ENCODE data around the gene SUV39H1. TPM values are rescaled to one million over a fixed set of nuclear protein-coding genes. Genes with fewer than 3 reads are reported as not detected.
"Not testable (repeated sequence)": the region's sequence is repeated elsewhere in the genome, so short reads cannot be mapped to it uniquely, and the experiment has no call there.

SUV39H1 gene, protein sequence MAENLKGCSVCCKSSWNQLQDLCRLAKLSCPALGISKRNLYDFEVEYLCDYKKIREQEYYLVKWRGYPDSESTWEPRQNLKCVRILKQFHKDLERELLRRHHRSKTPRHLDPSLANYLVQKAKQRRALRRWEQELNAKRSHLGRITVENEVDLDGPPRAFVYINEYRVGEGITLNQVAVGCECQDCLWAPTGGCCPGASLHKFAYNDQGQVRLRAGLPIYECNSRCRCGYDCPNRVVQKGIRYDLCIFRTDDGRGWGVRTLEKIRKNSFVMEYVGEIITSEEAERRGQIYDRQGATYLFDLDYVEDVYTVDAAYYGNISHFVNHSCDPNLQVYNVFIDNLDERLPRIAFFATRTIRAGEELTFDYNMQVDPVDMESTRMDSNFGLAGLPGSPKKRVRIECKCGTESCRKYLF
- 2.2 TPM for total RNA-seq

DNA sequence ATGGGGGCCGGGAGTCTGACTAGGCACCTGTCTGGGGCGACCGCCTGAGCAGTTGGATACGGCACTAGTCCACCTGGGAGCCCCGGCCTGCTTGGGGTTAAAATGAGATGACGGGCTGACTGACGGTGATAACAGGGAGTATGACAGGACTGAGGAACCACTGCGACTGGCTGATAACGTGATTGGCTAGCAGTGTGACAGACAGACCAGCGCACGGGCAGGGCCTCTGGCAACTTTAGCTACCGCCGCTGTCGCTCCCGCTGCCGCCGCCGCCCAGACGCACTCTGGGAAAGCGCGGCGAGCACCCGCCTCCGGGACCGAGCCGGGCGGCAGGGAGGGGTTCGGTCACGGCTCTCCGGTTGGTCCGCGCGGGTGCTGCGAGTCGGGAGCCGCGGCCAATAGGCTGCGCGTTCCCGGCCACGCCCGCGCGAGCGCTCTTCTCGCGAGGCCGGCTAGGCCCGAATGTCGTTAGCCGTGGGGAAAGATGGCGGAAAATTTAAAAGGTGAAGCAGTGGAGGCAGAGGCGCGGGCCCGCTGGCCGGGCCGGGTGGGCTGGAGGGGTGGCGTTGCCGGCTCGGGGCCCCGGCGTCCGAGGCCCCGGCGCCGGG is at the start of gene SUV39H1:
Gene SUV39H1, plus strand, starts transcription at position 434 of the 608 bp plus-strand sequence. Its CDS starts 51 bp downstream, at position 485.
- Histone ChIP-seq H3K36me3 (no peaks in the 10 kb centered on the region), H3K9me3 (no peaks in the 10 kb centered on the region), H3K27me3 (no peaks in the 10 kb centered on the region), H3K27ac (peak within 1 kb of the TSS; percentile 75), H3K4me1 (peaks cover 14% of the 10 kb centered on the region), H3K4me3 (peak within 1 kb of the TSS; percentile 55 to 66)
- TF ChIP-seq POLR2AphosphoS5 (IDR thresholded peaks at IDR 0.05; ENCODE audit: insufficient read depth in 1 of 2, low read depth in 1 of 2), result peak; percentile 8 to 90
- TF ChIP-seq, protein P1, sequence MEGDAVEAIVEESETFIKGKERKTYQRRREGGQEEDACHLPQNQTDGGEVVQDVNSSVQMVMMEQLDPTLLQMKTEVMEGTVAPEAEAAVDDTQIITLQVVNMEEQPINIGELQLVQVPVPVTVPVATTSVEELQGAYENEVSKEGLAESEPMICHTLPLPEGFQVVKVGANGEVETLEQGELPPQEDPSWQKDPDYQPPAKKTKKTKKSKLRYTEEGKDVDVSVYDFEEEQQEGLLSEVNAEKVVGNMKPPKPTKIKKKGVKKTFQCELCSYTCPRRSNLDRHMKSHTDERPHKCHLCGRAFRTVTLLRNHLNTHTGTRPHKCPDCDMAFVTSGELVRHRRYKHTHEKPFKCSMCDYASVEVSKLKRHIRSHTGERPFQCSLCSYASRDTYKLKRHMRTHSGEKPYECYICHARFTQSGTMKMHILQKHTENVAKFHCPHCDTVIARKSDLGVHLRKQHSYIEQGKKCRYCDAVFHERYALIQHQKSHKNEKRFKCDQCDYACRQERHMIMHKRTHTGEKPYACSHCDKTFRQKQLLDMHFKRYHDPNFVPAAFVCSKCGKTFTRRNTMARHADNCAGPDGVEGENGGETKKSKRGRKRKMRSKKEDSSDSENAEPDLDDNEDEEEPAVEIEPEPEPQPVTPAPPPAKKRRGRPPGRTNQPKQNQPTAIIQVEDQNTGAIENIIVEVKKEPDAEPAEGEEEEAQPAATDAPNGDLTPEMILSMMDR (IDR thresholded peaks at IDR 0.05), result no peak
- TF ChIP-seq POLR2A (IDR thresholded peaks at IDR 0.05), result peak in 1 of 2 donors; percentile 69
- no peak for DNase-seq (ENCODE audit: extremely low spot score in 2 of 2)
- intact Hi-C loops (cut with DNase I), result no loop called here

DNA sequence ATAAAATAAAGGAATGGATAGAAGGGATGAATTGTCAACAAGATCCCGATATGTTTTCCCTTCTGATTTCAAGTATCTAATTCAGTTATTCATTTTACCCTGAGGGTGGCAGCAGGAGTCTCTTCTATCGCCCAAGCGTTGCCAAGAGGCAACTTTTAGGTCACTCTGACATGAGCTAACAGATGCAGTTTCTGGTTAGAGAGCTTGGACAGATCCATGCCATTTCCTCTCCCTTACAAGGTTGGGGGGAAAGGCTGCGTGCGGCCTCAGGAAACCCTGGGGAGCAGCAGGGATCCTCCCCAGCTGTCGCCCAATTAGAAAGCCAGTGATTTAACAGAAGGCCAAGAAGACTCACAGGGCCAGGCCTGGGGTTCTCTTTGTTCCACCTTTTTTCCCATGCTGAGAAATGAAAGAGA is 48.2 kb upstream of the SUV39H1 start:
- Histone ChIP-seq H3K9me3 (no peaks in the 10 kb centered on the region), H3K36me3 (no peaks in the 10 kb centered on the region), H3K4me1 (no peaks in the 10 kb centered on the region), H3K4me3 (no peak overlapping the region), H3K27me3 (no peaks in the 10 kb centered on the region), H3K27ac (peak overlapping the region; percentile 39)
- DNase-seq (ENCODE audit: extremely low spot score in 2 of 2), result no peak
- intact Hi-C loops (cut with DNase I), result no loop called here
- TF ChIP-seq POLR2AphosphoS5 (IDR thresholded peaks at IDR 0.05; ENCODE audit: insufficient read depth in 1 of 2, low read depth in 1 of 2), result no peak
- TF ChIP-seq, protein P1 (IDR thresholded peaks at IDR 0.05), result peak in 1 of 3 experiments; percentile 32

DNA sequence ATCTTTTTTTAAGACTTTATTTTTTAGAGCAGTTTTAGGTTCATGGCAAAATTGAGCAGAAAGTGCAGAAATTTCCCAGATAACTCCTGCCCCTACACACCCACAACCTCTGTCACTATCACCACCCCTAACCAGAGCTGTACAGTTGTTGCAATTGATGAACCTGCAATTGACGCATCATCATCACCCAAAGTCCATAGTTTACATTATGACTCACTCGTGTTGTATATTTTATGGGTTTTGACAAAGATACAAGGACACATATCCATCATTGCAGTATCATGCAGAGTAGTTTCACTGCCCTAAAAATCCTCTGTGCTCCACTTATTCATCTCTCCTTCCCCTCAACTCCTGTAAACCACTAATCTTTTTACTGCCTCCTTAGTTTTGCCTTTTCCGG is 47.4 kb upstream of the SUV39H1 start:
- H3K36me3 ChIP-seq, result no peaks in the 10 kb centered on the region
- peak overlapping the region; percentile 39 for H3K27ac ChIP-seq
- DNase-seq (ENCODE audit: extremely low spot score in 2 of 2), result no peak
- no peaks in the 10 kb centered on the region for H3K4me1 ChIP-seq
- no peaks in the 10 kb centered on the region for H3K27me3 ChIP-seq
- no peaks in the 10 kb centered on the region for H3K9me3 ChIP-seq
- H3K4me3 ChIP-seq, result no peak overlapping the region
- intact Hi-C loops (cut with DNase I), result no loop called here
- TF ChIP-seq, protein P1 (IDR thresholded peaks at IDR 0.05), result no peak
- TF ChIP-seq POLR2A (IDR thresholded peaks at IDR 0.05), result no peak
- TF ChIP-seq POLR2AphosphoS5 (IDR thresholded peaks at IDR 0.05; ENCODE audit: insufficient read depth in 1 of 2, low read depth in 1 of 2), result no peak

DNA sequence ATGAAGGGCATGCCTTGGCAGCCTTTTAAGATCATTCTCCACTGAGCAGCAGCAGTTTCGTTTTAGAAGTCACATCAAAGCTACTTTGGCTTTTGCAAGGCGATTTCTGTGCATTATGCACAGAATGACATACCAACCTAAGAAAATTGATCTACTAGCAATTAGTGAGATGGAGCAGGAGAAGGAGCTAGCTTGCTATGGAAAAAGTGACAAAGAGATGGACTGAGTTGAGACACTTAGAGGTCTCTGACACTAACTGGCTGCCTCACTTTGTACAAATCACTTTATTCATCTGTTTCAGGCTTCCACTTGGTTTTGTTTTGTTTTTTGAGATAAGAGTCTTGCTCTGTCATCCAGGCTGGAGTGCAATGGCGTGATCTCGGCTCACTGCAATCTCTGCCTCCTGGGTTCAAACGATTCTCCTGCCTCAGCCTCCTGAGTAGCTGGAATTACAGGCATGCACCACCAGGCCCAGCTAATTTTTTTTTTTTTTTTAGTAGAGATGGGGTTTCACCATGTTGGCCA is 44.4 kb upstream of the SUV39H1 start:
- DNase-seq (ENCODE audit: extremely low spot score in 2 of 2); H3K4me3 ChIP-seq; intact Hi-C loops (cut with DNase I); H3K36me3 ChIP-seq; H3K9me3 ChIP-seq; H3K27ac ChIP-seq; H3K27me3 ChIP-seq; H3K4me1 ChIP-seq: not testable (repeated sequence)

DNA sequence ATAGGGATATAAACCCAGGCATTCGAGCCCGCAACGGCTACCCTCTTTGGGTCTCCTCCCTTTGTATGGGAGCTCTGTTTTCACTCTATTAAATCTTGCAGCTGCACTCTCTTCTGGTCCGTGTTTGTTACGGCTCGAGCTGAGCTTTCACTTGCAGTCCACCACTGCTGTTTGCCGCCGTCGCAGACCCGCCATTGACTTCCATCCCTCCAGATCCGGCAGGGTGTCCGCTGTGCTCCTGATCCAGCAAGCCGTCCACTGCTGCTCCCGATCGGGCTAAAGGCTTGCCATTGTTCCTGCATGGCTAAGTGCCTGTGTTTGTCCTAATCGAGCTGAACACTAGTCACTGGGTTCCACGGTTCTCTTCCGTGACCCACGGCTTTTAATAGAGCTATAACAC is 41.8 kb upstream of the SUV39H1 start:
- H3K4me1 ChIP-seq; H3K9me3 ChIP-seq; intact Hi-C loops (cut with DNase I); H3K27me3 ChIP-seq; H3K27ac ChIP-seq; DNase-seq (ENCODE audit: extremely low spot score in 2 of 2); H3K36me3 ChIP-seq: not testable (repeated sequence)
- H3K4me3 ChIP-seq, result peak overlapping the region in 1 of 2 donors; percentile 9

DNA sequence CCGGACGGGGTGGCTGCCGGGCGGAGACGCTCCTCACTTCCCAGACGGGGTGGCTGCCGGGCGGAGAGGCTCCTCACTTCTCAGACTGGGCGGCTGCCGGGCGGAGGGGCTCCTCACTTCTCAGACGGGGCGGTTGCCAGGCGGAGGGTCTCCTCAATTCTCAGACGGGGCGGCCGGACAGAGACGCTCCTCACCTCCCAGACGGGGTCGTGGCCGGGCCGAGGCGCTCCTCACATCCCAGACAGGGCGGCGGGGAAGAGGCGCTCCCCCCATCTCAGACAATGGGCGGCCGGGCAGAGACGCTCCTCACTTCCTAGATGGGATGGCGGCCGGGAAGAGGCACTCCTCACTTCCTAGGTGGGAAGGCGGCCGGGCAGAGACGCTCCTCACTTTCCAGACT is 36.8 kb upstream of the SUV39H1 start:
- H3K36me3 ChIP-seq; H3K4me1 ChIP-seq; DNase-seq (ENCODE audit: extremely low spot score in 2 of 2); intact Hi-C loops (cut with DNase I); H3K27me3 ChIP-seq; H3K9me3 ChIP-seq; H3K27ac ChIP-seq; H3K4me3 ChIP-seq: not testable (repeated sequence)
